Subcutaneous abdominal adipose tissue (tissue), 5 donors: ENCODE measurements around the gene PHTF1.

Experiments used
- H3K27ac ChIP-seq: one replicate; pipeline ENCODE4 v1.7.0; 2013; ENCODE audit warnings: low read depth, mild to moderate bottlenecking, inconsistent platforms, low read length, moderate library complexity
- H3K27me3 ChIP-seq, 5 donors: one replicate each; pipeline ENCODE4 v1.7.0; 2013; ENCODE audit warnings: low read length in 5 of 5, inconsistent platforms in 1 of 5; ENCODE audit not compliant: control insufficient read depth in 5 of 5, insufficient read depth in 4 of 5
- H3K36me3 ChIP-seq, 5 donors: one replicate each; pipeline ENCODE4 v1.7.0; 2013; ENCODE audit warnings: low read length in 5 of 5; ENCODE audit not compliant: control insufficient read depth in 5 of 5, insufficient read depth in 5 of 5
- H3K4me1 ChIP-seq, 5 donors: one replicate each; pipeline ENCODE4 v1.7.0; 2013; ENCODE audit warnings: low read length in 5 of 5, mild to moderate bottlenecking in 3 of 5, moderate library complexity in 1 of 5; ENCODE audit not compliant: control insufficient read depth in 5 of 5, insufficient read depth in 5 of 5
- H3K4me3 ChIP-seq, 5 donors: one replicate each; pipeline ENCODE4 v1.7.0; 2013; ENCODE audit warnings: low read length in 5 of 5, low read depth in 1 of 5
- H3K9ac ChIP-seq, 5 donors: one replicate each; pipeline ENCODE4 v1.7.0; 2013; ENCODE audit warnings: low read length in 5 of 5, mild to moderate bottlenecking in 4 of 5, moderate library complexity in 3 of 5
- H3K9me3 ChIP-seq, 5 donors: one replicate each; pipeline ENCODE4 v1.7.0; 2013; ENCODE audit warnings: low read length in 5 of 5; ENCODE audit not compliant: control insufficient read depth in 5 of 5
- donor health status: healthy.
- donor health status: healthy.
- donor health status: healthy.
- donor health status: healthy.
- donor health status: healthy.

Gene PHTF1

GRCh38 chr1:113691184-113691583, 68.1 kb downstream of the PHTF1 start:
- Histone ChIP-seq H3K9me3 (peaks cover 0 to 11% (median 8%) of the 10 kb centered on the region in 5 donors), H3K27ac (no peak overlapping the region), H3K4me3 (no peak overlapping the region), H3K4me1 (no peaks in the 10 kb centered on the region), H3K36me3 (peaks cover 0 to 11% (median 2%) of the 10 kb centered on the region in 5 donors), H3K27me3 (no peaks in the 10 kb centered on the region), H3K9ac (no peak overlapping the region)

DNA sequence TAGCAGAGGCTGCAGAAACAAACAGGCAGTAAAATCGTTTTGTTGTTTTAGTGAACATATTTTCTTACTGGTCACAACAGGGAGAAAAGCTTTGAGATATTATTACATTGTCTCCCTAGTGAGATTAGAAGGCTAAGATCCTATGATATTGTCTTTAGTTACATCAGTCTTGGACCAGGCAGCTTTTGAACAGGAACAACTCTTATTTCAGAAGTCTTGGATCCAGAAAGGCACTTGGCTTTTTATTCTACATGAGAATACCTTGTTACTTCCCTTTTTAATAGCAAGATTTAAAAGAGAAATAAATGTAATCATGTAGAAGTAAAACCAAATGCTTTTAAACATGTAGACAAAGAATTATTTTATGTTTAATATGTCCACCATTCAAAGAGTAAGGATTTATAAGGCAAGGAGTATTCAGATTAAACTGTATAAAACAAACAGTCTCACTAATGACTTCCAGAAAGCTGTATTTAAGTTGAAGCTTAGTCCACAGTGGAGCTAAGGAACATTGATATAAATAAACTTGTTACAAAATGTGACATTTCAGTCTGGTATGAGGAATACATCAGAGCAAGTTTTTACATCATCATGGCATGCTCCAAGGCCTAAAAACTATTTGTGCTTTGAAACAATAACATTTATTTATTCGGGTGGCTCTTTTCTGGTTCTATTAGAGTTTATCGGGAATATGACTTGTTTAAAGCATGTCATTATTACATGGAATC, 72.2 kb downstream of the PHTF1 start:
- no peak overlapping the region for H3K4me3 ChIP-seq
- no peak overlapping the region for H3K27ac ChIP-seq
- no peaks in the 10 kb centered on the region for H3K9me3 ChIP-seq
- H3K36me3 ChIP-seq, result peaks cover 0 to 4% (median 0%) of the 10 kb centered on the region in 5 donors
- H3K4me1 ChIP-seq, result peaks cover 0 to 14% (median 0%) of the 10 kb centered on the region in 5 donors
- no peaks in the 10 kb centered on the region for H3K27me3 ChIP-seq
- H3K9ac ChIP-seq, result no peak overlapping the region

- no peaks in the 10 kb centered on the region for H3K27me3 ChIP-seq
- H3K36me3 ChIP-seq, result no peaks in the 10 kb centered on the region
- H3K9me3 ChIP-seq, result no peaks in the 10 kb centered on the region
- H3K4me1 ChIP-seq, result peaks cover 0 to 14% (median 0%) of the 10 kb centered on the region in 5 donors
- H3K27ac ChIP-seq, result peak overlapping the region; percentile 66
- no peak overlapping the region for H3K9ac ChIP-seq
- H3K4me3 ChIP-seq, result no peak overlapping the region
These were observed 75.1 kb downstream of the PHTF1 start for GRCh38 chr1:113684153-113684541.

GRCh38 chr1:113683384-113684152, 75.7 kb downstream of the PHTF1 start:
- H3K4me1 ChIP-seq, result peaks cover 0 to 14% (median 0%) of the 10 kb centered on the region in 5 donors

GRCh38 chr1:113681596-113682337, 77.5 kb downstream of the PHTF1 start:
- H3K9ac ChIP-seq, result no peak overlapping the region
- peaks cover 0 to 20% (median 4%) of the 10 kb centered on the region in 5 donors for H3K4me1 ChIP-seq
- H3K9me3 ChIP-seq, result no peaks in the 10 kb centered on the region
- H3K36me3 ChIP-seq, result no peaks in the 10 kb centered on the region
- no peak overlapping the region for H3K4me3 ChIP-seq
- no peaks in the 10 kb centered on the region for H3K27me3 ChIP-seq
- no peak overlapping the region for H3K27ac ChIP-seq

More at GRCh38 chr1:113683384-113684152, 75.7 kb downstream of the PHTF1 start:
- Histone ChIP-seq H3K27ac (peak overlapping the region; percentile 66), H3K36me3 (no peaks in the 10 kb centered on the region), H3K9me3 (no peaks in the 10 kb centered on the region), H3K9ac (no peak overlapping the region), H3K27me3 (no peaks in the 10 kb centered on the region), H3K4me3 (peak overlapping the region in 2 of 5 donors; percentile 3 to 6)

DNA sequence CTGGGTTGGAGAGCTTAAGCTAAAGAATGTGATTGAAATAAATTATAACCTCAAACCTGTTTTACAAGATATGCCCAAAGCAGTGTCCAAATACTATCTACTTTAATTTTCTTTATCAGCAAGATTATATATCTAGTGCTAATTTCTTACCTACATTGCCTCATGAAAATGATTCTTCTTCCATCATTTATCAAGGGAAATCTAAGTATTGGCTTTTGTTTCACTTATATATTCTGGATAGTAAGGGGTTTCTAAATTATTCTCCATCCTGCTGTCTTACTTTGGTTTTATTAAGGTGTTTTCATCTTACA, 81.2 kb downstream of the PHTF1 start:
- H3K9ac ChIP-seq, result no peak overlapping the region
- peaks cover 0 to 8% (median 5%) of the 10 kb centered on the region in 5 donors for H3K36me3 ChIP-seq
- H3K27me3 ChIP-seq, result no peaks in the 10 kb centered on the region
- peaks cover 0 to 8% (median 4%) of the 10 kb centered on the region in 5 donors for H3K4me1 ChIP-seq
- H3K4me3 ChIP-seq, result no peak overlapping the region
- H3K9me3 ChIP-seq, result no peaks in the 10 kb centered on the region
- H3K27ac ChIP-seq, result no peak overlapping the region

- Histone ChIP-seq H3K27ac (no peak overlapping the region), H3K36me3 (peaks cover 0 to 13% (median 11%) of the 10 kb centered on the region in 5 donors), H3K9ac (no peak overlapping the region), H3K27me3 (no peaks in the 10 kb centered on the region), H3K9me3 (no peaks in the 10 kb centered on the region), H3K4me1 (peaks cover 0 to 6% (median 4%) of the 10 kb centered on the region in 5 donors), H3K4me3 (no peak overlapping the region)
These were observed 81.8 kb downstream of the PHTF1 start for GRCh38 chr1:113677250-113678158.

GRCh38 chr1:113676524-113676923, 82.8 kb downstream of the PHTF1 start:
- Histone ChIP-seq H3K27ac (no peak overlapping the region), H3K9ac (no peak overlapping the region)

DNA sequence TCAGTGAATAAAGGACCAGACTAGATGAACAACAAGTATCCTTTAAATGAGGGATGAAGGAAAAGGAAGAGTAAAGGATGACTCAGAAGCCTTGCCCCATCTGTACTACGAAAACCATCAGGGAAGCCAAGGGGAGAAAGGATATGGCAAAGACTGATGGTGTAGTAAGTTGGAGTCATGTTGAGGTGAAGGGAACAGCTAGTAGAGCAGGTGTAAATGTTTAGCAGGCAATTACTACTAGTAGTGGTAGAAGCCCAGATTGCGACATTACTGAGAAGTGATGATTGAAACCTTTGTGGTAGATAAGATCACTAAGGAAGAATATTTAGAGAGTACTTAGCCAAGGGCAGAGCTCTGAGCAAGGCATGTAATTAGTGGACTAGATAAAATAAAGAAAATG, 84.0 kb downstream of the PHTF1 start:
- Histone ChIP-seq H3K9ac (no peak overlapping the region), H3K27me3 (no peaks in the 10 kb centered on the region), H3K36me3 (peaks cover 5 to 21% (median 17%) of the 10 kb centered on the region in 5 donors), H3K4me1 (peaks cover 0 to 6% (median 4%) of the 10 kb centered on the region in 5 donors), H3K9me3 (no peaks in the 10 kb centered on the region), H3K27ac (no peak overlapping the region), H3K4me3 (no peak overlapping the region)

More at GRCh38 chr1:113676524-113676923, 82.8 kb downstream of the PHTF1 start:
- H3K27me3 ChIP-seq, result no peaks in the 10 kb centered on the region
- peaks cover 5 to 19% (median 17%) of the 10 kb centered on the region in 5 donors for H3K36me3 ChIP-seq
- H3K4me1 ChIP-seq, result peaks cover 0 to 6% (median 4%) of the 10 kb centered on the region in 5 donors
- H3K9me3 ChIP-seq, result no peaks in the 10 kb centered on the region
- no peak overlapping the region for H3K4me3 ChIP-seq
